Stimulated activated effector memory CD8-positive, alpha-beta T cell treated with anti-CD3 and anti-CD28 coated beads, Interleukin-12 subunit alpha, Interleukin-12 subunit beta, amount 100 ng/mL, for 72 hours (primary cell): ENCODE measurements around the gene LAG3.

Experiments
- ATAC-seq: fragments of 150-1000 bp; cut with Tn5 transposase; 2 replicates; pipeline ENCODE4 v1.10.0; 2021
- DNase-seq, 2 donors: peaks; one replicate each; pipeline ENCODE4 v3.0.0; 2021 to 2022; ENCODE audit warnings: low spot score in 2 of 2
- H3K27ac Mint-ChIP-seq: one replicate; pipeline ENCODE4 v1.8.0; 2022; ENCODE audit warnings: mild to moderate bottlenecking, mixed read lengths
- H3K36me3 Mint-ChIP-seq: one replicate; pipeline ENCODE4 v1.8.0; 2022; ENCODE audit warnings: mild to moderate bottlenecking, mixed read lengths
- H3K4me1 Mint-ChIP-seq: one replicate; pipeline ENCODE4 v1.8.0; 2022; ENCODE audit warnings: mixed read lengths
- H3K4me3 Mint-ChIP-seq: one replicate; pipeline ENCODE4 v1.8.0; 2022; ENCODE audit warnings: mild to moderate bottlenecking, mixed read lengths
- H3K9me3 Mint-ChIP-seq: one replicate; pipeline ENCODE4 v1.8.0; 2022; ENCODE audit warnings: mixed read lengths

LAG3 gene

DNA sequence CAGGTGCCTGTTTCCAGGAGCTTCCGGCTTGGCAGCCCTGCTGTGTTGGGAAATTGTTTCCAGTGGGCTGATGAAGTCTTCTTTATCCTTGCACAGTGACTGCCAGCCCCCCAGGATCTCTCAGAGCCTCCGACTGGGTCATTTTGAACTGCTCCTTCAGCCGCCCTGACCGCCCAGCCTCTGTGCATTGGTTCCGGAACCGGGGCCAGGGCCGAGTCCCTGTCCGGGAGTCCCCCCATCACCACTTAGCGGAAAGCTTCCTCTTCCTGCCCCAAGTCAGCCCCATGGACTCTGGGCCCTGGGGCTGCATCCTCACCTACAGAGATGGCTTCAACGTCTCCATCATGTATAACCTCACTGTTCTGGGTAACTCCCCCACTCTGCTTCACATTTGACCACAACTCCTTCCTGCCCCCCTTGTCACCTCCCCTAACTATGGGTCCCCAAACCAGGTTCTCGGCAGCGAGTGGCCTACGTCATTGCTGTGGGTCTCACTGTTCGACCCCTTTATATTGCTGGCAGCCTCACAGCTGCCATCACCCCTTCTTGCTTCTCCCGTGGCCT, 2.3 kb downstream of the LAG3 start:
- no peaks in the 10 kb centered on the region for H3K9me3 Mint-ChIP-seq
- DNase-seq (peak in 1 of 2 donors; percentile 89), ATAC-seq (peak; percentile 65)
- H3K4me3 Mint-ChIP-seq = peak overlapping the region; percentile 88
- H3K36me3 Mint-ChIP-seq = peaks cover 98% of the 10 kb centered on the region
- H3K4me1 Mint-ChIP-seq = peaks cover 84% of the 10 kb centered on the region
- H3K27ac Mint-ChIP-seq = peak overlapping the region; percentile 94

DNA sequence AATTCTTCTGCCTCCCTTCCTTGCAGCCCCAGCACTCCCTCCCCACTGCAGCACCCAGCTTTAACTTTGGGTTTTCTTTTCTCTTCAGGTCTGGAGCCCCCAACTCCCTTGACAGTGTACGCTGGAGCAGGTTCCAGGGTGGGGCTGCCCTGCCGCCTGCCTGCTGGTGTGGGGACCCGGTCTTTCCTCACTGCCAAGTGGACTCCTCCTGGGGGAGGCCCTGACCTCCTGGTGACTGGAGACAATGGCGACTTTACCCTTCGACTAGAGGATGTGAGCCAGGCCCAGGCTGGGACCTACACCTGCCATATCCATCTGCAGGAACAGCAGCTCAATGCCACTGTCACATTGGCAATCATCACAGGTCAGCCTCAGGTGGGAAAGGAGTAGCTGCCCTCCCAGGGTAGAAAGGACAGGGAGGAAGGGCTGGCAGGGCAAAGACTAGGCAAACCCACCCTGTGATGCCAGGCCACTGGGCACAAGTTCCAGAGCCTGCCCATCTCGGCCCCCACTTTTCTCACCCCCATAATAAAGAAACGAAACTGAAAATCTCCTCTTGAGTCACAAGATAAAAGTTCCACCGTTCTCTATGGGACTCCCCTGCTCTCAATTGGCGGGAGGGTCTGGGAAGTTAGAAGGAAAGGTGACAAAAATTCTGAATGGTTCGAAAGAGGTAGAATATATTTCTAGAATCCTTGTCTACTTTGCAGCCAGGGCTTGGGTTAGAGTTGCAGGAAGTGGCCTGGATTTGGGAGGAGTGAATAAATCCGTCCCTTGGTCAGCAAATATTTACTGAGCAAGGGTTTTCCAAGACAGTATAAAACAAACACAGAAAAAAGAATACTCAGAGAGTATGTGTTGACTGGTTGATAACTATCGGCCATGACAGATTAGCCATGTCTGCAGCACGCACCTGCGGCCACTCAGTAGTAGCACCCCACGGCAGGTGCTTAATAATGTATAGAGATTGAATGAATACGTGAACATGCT, 3.2 kb downstream of the LAG3 start:
- no peaks in the 10 kb centered on the region for H3K9me3 Mint-ChIP-seq
- no peak for ATAC-seq
- peak in 1 of 2 donors; percentile 72 for DNase-seq
- peak overlapping the region; percentile 94 for H3K27ac Mint-ChIP-seq
- peaks cover 93% of the 10 kb centered on the region for H3K36me3 Mint-ChIP-seq
- peaks cover 84% of the 10 kb centered on the region for H3K4me1 Mint-ChIP-seq
- H3K4me3 Mint-ChIP-seq = peak overlapping the region; percentile 88

DNA sequence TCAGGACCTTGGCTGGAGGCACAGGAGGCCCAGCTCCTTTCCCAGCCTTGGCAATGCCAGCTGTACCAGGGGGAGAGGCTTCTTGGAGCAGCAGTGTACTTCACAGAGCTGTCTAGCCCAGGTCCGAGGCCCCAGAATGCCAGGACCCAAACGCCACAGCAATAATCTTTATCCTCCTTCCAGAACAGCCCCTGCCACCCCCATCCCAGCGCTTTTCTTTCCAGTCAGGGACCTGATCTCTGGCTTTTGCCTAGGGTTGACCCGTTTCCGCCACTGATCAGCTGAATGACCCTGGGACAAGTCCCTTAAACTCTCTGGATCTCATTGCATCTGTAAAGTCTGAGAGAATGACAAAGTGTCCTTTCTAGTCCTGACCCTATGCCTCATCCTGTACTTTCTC, 5.1 kb downstream of the LAG3 start:
- Mint-ChIP-seq H3K4me1 (peaks cover 75% of the 10 kb centered on the region), H3K4me3 (peak overlapping the region; percentile 88), H3K27ac (peak overlapping the region; percentile 94), H3K9me3 (no peaks in the 10 kb centered on the region), H3K36me3 (peaks cover 74% of the 10 kb centered on the region)
- no peak for DNase-seq
- ATAC-seq = no peak

DNA sequence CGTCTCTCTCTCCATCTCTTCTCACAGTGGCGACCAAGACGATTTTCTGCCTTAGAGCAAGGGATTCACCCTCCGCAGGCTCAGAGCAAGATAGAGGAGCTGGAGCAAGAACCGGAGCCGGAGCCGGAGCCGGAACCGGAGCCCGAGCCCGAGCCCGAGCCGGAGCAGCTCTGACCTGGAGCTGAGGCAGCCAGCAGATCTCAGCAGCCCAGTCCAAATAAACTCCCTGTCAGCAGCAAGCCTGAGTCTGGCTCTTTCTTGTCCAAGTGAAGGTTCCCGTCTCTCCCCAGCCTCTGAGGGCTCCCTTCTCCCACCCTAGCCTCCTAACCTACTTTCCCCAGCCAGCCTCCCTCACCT, 5.9 kb downstream of the LAG3 start:
- peaks cover 66% of the 10 kb centered on the region for H3K36me3 Mint-ChIP-seq

DNA sequence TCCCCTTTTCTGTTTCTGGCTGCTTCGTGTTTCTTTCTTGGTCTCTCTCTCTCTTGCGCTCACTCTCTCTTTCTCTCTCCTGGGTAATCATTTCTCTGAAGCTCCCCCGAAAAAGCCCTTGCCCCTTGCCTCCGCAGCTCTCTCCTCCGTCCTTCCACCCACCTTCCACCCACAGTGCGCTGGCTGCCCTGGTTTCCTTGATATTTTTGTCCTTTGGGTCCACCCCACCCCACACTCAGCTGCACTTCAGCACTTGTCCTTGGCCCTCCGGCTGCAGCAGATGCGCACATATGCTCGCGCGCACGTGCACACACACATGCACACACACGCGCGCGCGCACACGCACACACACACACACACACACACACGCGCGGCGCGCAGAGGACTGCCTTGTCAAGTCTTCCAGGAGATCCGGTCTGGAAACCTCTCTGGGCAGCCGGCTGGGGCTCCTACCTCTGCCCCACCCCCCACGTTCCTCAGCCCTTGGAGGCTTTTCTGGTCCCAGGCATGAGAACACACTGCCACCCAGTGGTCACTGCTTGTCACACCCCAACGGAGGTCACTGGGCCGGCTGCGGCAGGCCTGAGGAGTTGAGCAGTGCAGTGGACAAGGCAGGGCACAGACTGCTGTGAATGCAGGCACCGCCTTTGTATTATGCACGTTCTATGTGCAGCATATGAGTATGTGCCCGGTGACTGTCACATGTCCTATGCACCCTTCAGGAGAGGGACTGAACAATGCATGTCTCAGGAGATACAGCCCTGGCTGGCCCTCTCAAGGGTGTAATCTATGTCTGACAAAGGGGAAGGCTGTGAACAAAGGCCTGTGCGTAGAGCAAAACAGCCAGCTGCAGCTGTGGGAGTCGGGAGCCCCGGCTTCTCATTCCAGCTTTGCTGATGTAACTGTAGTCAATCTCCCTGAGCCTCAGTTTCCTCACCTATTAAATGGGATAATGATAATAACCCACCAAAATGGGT, 6.5 kb downstream of the LAG3 start:
- Mint-ChIP-seq H3K36me3 (peaks cover 61% of the 10 kb centered on the region), H3K4me3 (peak overlapping the region; percentile 88), H3K9me3 (no peaks in the 10 kb centered on the region), H3K27ac (peak overlapping the region; percentile 94), H3K4me1 (peaks cover 84% of the 10 kb centered on the region)
- ATAC-seq = peak; percentile 76
- peak; percentile 81 to 94 for DNase-seq

More for the DNA sequence above, 5.9 kb downstream of the LAG3 start:
- Mint-ChIP-seq H3K4me3 (peak overlapping the region; percentile 88), H3K9me3 (no peaks in the 10 kb centered on the region), H3K27ac (peak overlapping the region; percentile 94), H3K4me1 (peaks cover 78% of the 10 kb centered on the region)
- DNase-seq (no peak), ATAC-seq (no peak)

DNA sequence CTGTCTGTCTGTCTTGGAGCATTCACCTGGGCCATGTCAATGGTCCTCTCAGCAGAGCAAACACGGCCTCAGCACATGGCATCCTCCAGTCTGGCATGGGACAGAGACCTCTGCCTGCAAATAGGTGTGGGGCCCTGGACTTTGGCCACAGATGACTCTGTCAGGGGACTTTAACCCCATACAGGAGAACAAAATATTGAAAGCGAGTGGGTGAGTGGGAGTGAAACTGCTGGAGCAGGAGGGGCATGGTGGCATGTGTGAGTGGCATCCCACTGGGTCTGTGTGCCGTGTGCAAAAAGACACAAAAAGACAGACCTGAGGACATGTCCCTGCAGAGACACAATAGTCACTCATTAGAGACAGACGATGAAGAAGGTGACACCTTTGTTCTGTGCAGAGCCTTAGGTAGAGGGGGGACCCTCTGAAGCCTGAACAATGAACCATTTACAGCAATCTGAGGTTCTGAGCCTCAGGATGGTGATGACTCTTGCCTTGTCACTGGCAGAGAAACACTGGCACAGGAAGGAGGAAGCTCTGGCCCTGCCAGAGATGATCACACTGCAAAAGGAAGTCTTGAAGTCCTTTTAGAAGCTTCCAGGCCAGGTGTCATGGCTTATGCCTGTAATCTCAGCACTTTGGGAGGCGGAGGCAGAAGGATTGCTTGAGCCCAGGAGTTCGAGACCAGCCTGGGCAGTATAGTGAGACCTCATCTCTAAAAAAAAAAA, 7.5 kb downstream of the LAG3 start:
- Mint-ChIP-seq H3K4me1 (peaks cover 78% of the 10 kb centered on the region), H3K36me3 (peaks cover 51% of the 10 kb centered on the region), H3K9me3 (no peaks in the 10 kb centered on the region), H3K4me3 (peak overlapping the region; percentile 88), H3K27ac (peak overlapping the region; percentile 94)
- DNase-seq (no peak), ATAC-seq (peak; percentile 27)

DNA sequence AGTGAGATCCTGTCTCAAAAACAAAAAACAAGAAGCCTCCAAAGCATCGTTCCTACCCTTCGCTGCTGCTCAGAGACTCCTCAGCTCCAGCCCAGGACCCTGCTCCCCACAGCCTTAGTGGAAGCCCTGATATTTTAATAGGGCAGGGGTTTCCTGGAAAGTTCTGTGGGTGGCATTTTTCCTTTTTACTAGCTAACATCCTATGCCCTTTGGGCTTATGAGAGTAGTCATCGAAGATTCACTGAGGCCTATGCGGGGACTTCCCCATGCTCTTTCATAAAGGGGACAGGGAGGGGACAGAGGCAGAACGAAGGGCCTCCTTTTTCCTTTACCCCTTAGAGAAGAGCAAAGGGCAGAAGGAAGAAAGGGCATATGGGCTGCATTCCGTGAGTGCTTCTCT, 8.3 kb downstream of the LAG3 start:
- Mint-ChIP-seq H3K36me3 (peaks cover 44% of the 10 kb centered on the region), H3K9me3 (no peaks in the 10 kb centered on the region), H3K4me3 (peak overlapping the region; percentile 88), H3K27ac (peak overlapping the region; percentile 94), H3K4me1 (peaks cover 71% of the 10 kb centered on the region)
- ATAC-seq (peak; percentile 73), DNase-seq (no peak)

DNA sequence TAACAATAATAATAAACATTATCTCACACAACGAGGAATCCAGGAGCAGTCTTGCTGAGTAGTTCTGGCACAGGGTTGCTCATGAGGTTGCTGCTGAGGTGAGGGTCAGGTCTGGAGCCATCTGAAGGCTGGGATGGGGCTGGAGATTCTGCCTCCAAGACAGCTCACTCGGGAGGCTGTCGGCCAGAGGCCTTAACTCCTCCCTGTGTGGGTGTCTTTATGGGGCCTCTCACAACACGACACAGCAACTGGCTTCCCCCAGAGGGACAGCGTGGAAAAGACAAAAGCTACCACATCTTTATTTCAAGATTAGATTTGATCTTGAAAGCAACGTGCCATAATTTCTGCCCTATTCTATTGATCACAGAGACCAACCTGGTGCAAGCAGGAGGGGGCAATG, 9.8 kb downstream of the LAG3 start:
- peaks cover 64% of the 10 kb centered on the region for H3K4me1 Mint-ChIP-seq
- DNase-seq = no peak
- H3K36me3 Mint-ChIP-seq = peaks cover 29% of the 10 kb centered on the region
- no peak for ATAC-seq
- H3K4me3 Mint-ChIP-seq = peak overlapping the region; percentile 10
- no peak overlapping the region for H3K27ac Mint-ChIP-seq
- H3K9me3 Mint-ChIP-seq = no peaks in the 10 kb centered on the region

DNA sequence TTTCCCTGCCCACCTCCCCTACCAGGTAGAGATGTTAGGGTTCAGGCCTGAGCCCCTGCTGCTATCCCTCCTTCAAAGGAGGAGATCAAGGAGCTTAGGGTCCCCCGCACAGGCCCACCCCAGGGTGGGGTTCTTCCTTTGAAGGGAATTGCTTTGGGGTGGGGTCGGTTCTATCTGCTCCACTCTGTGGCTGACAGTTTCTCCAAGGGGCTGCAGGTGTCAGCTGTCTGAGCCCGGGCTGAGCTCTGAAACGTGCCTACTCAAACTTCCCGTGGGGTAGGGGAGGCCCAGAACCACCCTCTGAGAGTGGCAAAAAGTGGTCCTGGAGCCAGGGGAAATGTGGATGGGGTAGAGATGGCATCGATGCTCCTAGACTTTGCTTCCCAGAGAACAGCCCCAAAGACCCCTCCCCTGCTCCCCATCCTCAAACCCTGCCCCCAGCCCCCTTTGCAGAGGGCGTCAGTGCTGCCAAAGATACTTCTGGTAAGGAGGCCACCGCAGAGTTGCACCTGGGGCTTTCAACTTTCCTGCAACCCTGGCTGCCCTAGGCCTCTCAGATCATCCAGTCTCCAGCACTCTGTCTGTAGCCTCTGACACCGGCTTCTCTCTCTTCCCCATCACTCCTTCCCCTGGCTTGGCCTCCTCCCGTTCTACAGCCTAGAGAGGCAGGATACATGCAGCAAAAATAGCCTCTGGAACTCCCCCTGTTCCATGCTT, 10.7 kb downstream of the LAG3 start:
- Mint-ChIP-seq H3K4me1 (peaks cover 55% of the 10 kb centered on the region), H3K9me3 (no peaks in the 10 kb centered on the region), H3K36me3 (peaks cover 20% of the 10 kb centered on the region), H3K27ac (peak overlapping the region; percentile 27), H3K4me3 (peak overlapping the region; percentile 14)
- ATAC-seq = no peak
- no peak for DNase-seq

DNA sequence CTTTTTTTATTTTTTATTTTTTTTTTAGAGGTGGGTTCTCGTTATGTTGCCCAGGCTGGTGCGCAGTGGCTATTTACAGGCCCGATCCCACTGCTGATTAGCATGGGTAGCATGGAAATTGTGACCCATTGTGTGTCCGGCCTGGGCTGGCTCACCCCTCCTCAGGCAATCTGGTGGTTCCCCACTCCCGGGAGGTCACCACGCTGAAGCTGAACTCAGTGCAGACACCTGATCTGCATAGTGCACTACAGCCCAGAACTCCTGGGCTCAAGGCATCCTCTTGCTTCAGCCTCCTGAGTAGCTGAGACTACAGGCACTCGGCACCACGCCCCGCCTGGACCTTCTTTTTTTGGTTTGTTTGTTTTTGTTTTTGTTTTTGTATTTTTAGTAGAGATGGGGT, 11.5 kb downstream of the LAG3 start:
- ATAC-seq (no peak), DNase-seq (no peak)
- Mint-ChIP-seq H3K4me1 (peaks cover 47% of the 10 kb centered on the region), H3K27ac (peak overlapping the region; percentile 27), H3K36me3 (peaks cover 12% of the 10 kb centered on the region), H3K9me3 (no peaks in the 10 kb centered on the region), H3K4me3 (peak overlapping the region; percentile 14)

DNA sequence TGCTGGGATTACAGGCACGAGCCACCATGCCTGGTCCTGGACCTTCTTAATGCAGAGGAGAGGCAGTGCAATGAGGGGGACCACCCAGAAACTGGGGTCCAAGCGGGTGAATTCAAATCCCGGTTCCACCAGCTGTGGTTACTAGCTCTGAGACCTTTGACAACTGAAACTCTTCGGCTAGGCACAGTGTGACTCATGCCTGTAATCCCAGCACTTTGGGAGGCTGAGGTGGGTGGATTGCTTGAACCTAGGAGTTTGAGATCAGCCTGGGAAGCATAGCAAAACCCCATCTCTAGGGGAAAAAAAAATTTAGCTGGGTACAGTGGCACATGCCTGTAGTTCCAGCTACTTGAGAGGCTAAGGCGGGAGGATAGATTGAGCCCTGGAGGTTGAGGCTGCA, 12.0 kb downstream of the LAG3 start:
- ATAC-seq (no peak), DNase-seq (no peak)
- Mint-ChIP-seq H3K9me3 (no peaks in the 10 kb centered on the region), H3K4me1 (peaks cover 47% of the 10 kb centered on the region), H3K36me3 (peaks cover 7% of the 10 kb centered on the region), H3K4me3 (peak overlapping the region; percentile 14), H3K27ac (peak overlapping the region; percentile 27)

DNA sequence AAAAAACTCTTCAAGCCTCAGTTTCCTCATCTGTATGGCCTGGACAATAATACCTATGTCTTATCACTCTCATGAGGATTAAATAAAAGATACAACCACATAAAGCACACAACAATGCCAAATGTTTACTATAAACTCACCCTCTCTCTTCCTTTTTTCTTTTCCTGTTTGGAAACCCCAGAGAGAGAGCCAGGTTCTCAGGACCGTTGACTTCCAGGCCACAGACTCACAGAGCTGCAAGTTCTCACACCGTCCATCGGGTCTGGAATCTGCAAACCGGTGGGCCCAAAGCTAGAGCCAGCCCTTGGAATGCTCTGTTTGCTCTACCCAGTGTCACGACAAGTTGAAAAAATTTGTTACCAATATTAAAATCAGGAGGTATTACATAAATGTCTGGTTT, 12.4 kb downstream of the LAG3 start:
- H3K4me3 Mint-ChIP-seq = no peak overlapping the region
- H3K27ac Mint-ChIP-seq = no peak overlapping the region
- ATAC-seq = no peak
- no peak for DNase-seq
- H3K4me1 Mint-ChIP-seq = peaks cover 47% of the 10 kb centered on the region
- H3K36me3 Mint-ChIP-seq = peaks cover 2% of the 10 kb centered on the region
- H3K9me3 Mint-ChIP-seq = no peaks in the 10 kb centered on the region

DNA sequence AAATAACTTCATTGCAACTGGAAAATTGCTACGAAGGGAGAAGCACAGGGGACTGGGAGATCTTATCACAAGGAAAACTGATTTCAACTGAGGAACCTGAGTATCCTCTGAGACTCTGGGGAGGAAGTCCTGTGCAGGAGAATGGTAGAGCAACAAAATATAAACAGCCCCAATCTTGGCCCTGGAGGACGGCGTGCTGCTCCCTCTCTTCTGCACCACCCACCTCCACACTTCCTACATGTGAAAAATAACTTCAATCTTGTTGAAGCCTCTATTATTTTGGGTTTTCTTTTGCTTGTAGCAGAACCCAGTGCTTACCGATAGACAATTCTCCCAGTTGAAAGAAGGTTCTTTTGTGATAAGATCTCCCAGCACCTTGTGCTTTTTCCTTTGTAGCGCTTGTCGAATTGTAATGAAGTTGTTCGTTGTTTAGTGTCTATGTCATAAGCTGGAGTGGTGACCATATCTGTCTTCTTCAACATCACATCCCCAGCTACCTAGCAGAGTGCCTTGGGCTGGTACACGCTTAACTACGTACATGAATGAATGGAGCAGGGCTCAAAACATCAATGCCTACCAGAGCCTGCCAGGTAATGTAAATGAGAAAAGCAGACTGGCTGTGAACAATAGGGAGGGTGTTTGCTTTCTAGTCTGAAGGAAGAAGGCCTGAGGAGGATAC, 14.2 kb downstream of the LAG3 start:
- no peak overlapping the region for H3K27ac Mint-ChIP-seq
- peak overlapping the region; percentile 3 for H3K4me3 Mint-ChIP-seq
- ATAC-seq = no peak

More for the DNA sequence above, 14.2 kb downstream of the LAG3 start:
- peaks cover 38% of the 10 kb centered on the region for H3K4me1 Mint-ChIP-seq
- DNase-seq = no peak
- no peaks in the 10 kb centered on the region for H3K36me3 Mint-ChIP-seq
- no peaks in the 10 kb centered on the region for H3K9me3 Mint-ChIP-seq
